Bronchial epithelial cell (primary cell): ENCODE results near the gene ZDHHC13. TPM values are rescaled to one million over a fixed set of nuclear protein-coding genes. Genes with fewer than 3 reads are reported as not detected.
A peak's percentile ranks its signal among the peaks of the same experiment; 100 is the strongest.

Experiments
- DNase-seq: peaks from one replicate; pipeline ENCODE4 v3.0.0-alpha.2; 2010; ENCODE audit warnings: low read depth
- FAIRE-seq: peaks from 2 replicates; lab custom pipeline; 2011; peaks lifted over from hg19 to GRCh38; lab: Jason Lieb, UNC
- H3K27me3 ChIP-seq: 2 replicates; pipeline ENCODE4 v1.5.1; 2011; ENCODE audit warnings: low read length; ENCODE audit not compliant: control insufficient read depth, insufficient read depth
- H3K36me3 ChIP-seq: 2 replicates; pipeline ENCODE4 v1.5.1; 2011; ENCODE audit warnings: low read length; ENCODE audit not compliant: control insufficient read depth, insufficient read depth
- H3K4me3 ChIP-seq: 2 replicates; pipeline ENCODE4 v1.5.1; 2011; ENCODE audit warnings: mild to moderate bottlenecking, low read depth, low read length, control low read depth
- total RNA-seq: library from RNA; depleted of rRNA; stranded (reverse); fragments of >200 nt; gene quantifications from 2 replicates; pipeline ENCODE4 v1.2.1, GENCODE V29; 2014
- TF ChIP-seq, protein P1 (sequence below): IDR thresholded peaks from 2 replicates; pipeline ENCODE4 v1.5.1; 2011; ENCODE audit warnings: mild to moderate bottlenecking, moderate library complexity, low read length, control low read depth, inconsistent platforms; ENCODE audit not compliant: insufficient read depth, severe bottlenecking

Gene ZDHHC13, protein sequence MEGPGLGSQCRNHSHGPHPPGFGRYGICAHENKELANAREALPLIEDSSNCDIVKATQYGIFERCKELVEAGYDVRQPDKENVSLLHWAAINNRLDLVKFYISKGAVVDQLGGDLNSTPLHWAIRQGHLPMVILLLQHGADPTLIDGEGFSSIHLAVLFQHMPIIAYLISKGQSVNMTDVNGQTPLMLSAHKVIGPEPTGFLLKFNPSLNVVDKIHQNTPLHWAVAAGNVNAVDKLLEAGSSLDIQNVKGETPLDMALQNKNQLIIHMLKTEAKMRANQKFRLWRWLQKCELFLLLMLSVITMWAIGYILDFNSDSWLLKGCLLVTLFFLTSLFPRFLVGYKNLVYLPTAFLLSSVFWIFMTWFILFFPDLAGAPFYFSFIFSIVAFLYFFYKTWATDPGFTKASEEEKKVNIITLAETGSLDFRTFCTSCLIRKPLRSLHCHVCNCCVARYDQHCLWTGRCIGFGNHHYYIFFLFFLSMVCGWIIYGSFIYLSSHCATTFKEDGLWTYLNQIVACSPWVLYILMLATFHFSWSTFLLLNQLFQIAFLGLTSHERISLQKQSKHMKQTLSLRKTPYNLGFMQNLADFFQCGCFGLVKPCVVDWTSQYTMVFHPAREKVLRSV
- total RNA-seq, result 21.6 and 34.4 TPM in 2 replicates

DNA sequence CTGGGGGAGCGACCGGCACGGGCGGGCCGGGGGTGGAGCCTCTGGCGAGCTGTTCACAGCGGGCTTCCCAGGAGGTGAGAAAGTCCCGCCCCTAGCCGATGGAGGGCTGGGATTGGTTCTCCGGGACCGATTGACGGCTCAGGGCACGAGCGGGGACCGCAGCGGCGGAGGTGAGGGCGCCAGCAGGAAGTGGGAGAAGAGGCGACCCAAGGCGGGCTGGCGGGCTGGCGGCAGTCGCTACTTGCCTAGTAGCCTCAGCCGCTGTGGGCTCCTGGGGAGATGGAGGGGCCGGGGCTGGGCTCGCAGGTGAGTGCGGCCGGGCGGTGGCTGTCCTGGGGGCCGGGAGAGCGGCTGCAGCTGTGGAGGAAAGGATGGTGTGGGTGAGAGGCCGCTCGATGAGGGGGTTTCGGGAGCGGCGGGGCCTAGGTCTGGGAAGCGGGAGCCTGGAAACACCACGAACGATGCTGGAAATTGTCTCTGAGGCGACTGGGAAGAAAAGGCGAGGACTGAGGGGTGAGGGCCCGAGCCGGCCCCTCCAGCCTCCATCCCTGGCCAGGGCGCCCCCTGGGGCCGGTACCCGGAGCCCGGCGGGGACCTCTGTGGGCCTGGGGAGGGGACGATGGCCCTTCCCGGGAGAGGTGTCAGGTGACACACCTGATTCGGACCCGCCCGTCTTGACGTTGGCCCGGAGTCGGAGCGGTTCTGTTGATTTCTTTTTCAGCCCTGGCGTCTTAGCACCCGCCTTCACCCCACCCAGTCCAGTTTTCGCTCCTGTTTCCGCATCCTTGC lies at the start of gene ZDHHC13:
ZDHHC13 (plus strand) TSS at position 198 of the 789 bp plus-strand sequence; CDS start at position 280, 82 bp downstream.
- Histone ChIP-seq H3K36me3 (no peaks in the 10 kb centered on the region), H3K27me3 (no peaks in the 10 kb centered on the region), H3K4me3 (peak within 1 kb of the TSS; percentile 82)
- TF ChIP-seq, protein P1, sequence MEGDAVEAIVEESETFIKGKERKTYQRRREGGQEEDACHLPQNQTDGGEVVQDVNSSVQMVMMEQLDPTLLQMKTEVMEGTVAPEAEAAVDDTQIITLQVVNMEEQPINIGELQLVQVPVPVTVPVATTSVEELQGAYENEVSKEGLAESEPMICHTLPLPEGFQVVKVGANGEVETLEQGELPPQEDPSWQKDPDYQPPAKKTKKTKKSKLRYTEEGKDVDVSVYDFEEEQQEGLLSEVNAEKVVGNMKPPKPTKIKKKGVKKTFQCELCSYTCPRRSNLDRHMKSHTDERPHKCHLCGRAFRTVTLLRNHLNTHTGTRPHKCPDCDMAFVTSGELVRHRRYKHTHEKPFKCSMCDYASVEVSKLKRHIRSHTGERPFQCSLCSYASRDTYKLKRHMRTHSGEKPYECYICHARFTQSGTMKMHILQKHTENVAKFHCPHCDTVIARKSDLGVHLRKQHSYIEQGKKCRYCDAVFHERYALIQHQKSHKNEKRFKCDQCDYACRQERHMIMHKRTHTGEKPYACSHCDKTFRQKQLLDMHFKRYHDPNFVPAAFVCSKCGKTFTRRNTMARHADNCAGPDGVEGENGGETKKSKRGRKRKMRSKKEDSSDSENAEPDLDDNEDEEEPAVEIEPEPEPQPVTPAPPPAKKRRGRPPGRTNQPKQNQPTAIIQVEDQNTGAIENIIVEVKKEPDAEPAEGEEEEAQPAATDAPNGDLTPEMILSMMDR, result peak; percentile 66
- FAIRE-seq, result no peak
- DNase-seq, result peak; percentile 89

DNA sequence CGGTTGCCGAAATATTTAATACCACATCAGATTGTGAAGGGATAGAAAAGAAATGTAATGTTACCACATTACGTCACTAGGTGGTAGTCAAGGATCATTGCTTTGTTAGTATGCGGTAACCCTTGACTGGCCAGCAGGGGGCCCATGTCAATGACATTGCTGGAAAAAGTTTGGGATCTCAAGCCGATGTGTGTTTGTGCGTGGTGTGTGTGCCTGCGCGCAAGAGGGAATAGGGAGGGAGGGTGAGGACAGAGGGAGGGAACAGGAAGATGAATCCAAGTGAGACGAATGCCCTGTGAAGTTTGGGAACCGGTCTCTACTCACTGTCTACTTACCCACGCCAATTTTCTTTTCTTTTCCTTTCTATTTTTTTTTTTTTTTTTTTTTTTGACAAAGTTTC lies 45.7 kb upstream of the ZDHHC13 start:
- Histone ChIP-seq H3K4me3 (no peak overlapping the region), H3K36me3 (no peaks in the 10 kb centered on the region), H3K27me3 (peaks cover 2% of the 10 kb centered on the region)
- FAIRE-seq (peak; percentile 47), DNase-seq (peak; percentile 75)
- TF ChIP-seq, protein P1, result peak; percentile 89

DNA sequence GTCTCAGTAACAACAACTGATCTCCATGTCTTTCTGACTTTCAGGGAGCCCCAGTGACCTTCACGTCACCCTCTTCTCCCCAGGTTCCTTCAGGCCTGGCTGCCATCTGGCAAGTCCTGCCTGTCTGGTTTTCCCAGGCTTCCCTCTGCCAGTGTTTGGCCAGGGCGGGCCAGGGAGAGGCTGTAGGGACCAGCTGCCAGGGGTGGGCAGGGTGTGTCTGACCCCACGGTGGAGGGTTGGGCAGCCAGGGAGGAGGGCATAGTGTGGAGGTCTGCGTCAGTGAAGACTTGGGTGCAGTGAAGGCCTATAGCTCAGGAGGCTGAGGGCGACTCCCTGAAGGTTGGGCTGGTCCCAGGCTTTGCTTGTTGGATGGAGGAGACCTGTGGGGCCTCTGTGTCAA lies 44.5 kb upstream of the ZDHHC13 start:
- no peak for FAIRE-seq

DNA sequence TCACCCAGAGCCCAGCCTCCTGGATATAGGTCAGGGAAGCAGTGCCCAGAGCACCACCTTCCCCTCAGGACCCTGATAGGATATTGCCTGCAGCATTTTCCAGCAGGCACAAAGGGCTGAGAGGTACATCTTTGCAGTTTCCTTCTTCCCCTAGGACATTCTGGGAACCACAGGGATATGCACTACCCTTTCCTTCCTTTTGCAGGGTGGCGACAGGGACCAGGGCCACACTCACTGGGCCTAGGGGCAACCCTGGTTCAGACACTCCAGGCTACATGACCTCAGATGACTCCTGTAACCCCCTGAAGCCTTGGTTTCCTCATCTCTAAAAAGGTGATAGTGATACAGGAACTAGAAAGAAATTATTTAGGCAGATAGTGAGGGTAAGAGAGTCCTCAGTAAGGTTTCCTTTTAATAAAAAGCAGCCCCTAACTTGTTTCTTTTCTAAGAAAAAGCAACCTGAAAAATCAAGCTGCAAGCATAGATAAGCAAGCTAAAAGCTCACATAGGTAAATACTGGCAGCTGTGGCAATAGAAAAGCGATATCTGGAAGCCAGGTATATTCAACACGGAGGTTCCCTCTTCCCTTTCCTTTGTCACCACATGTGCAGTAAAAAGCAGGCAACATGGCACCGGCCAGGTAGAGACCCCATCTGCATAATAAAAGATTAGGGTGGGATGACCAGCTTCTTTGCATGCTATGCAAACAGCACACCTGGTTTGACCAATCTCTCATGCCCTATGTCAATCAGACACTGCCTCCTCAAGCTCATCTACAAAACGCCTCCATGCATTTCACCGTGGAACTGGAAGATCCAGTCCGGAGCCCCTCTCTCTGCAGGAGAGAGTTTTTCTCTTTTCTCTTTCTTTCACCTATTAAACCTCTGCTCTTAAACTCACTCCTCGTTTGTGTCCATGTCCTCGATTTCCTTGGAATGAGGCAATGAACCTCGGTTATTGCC lies 43.2 kb upstream of the ZDHHC13 start:
- no peak for DNase-seq
- peak; percentile 50 for FAIRE-seq
- Histone ChIP-seq H3K27me3 (peaks cover 2% of the 10 kb centered on the region), H3K4me3 (no peak overlapping the region), H3K36me3 (no peaks in the 10 kb centered on the region)
- TF ChIP-seq, protein P1, result no peak

More for the DNA sequence above, 44.5 kb upstream of the ZDHHC13 start:
- Histone ChIP-seq H3K4me3 (no peak overlapping the region), H3K36me3 (no peaks in the 10 kb centered on the region), H3K27me3 (peaks cover 2% of the 10 kb centered on the region)
- TF ChIP-seq, protein P1, result no peak
- no peak for DNase-seq

DNA sequence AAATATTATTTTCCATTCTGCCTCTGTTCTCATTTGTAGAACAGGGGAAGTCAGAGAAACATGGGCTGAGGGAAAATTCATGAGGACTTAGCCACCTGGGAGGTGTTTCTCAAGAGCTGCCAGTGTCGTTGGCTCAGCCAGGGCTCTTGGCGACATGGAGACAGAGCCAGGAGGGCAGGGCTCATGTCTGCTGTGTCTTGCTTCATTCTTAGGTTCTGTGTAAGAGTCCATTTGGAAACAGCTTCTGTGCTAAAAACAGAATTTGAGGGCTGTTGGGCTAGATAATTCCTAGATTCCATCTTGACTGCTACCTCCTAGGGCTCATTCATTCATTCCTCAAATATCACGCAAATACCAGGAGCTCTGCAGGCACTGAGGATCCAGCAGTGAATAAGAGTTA lies 41.3 kb upstream of the ZDHHC13 start:
- H3K4me3 ChIP-seq, result no peak overlapping the region
- H3K27me3 ChIP-seq, result no peaks in the 10 kb centered on the region
- no peaks in the 10 kb centered on the region for H3K36me3 ChIP-seq
- DNase-seq (no peak), FAIRE-seq (no peak)
- TF ChIP-seq, protein P1, result no peak
